ENCODE measurements around the gene TSPAN18.

DNA sequence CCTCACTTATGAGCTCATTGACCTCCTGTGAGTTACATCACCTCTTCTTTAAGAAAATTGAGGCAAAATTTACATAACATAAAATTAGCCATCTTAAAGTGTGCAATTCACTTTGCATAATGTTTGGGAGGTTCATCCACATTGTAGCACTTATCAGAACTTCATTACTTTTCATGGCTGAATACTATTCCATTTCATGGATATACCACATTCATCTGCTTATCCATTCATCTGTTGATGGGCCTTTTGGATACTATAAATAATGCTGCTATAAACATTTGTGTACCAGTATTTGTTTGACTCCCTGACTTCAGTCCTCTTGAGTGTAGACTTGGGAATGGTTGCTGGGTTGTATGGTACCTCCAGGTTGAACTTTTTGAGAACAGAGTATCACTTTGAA lies 120.6 kb downstream of the TSPAN18 start:
- TF ChIP-seq, protein P1, sequence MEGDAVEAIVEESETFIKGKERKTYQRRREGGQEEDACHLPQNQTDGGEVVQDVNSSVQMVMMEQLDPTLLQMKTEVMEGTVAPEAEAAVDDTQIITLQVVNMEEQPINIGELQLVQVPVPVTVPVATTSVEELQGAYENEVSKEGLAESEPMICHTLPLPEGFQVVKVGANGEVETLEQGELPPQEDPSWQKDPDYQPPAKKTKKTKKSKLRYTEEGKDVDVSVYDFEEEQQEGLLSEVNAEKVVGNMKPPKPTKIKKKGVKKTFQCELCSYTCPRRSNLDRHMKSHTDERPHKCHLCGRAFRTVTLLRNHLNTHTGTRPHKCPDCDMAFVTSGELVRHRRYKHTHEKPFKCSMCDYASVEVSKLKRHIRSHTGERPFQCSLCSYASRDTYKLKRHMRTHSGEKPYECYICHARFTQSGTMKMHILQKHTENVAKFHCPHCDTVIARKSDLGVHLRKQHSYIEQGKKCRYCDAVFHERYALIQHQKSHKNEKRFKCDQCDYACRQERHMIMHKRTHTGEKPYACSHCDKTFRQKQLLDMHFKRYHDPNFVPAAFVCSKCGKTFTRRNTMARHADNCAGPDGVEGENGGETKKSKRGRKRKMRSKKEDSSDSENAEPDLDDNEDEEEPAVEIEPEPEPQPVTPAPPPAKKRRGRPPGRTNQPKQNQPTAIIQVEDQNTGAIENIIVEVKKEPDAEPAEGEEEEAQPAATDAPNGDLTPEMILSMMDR (IDR thresholded peaks at IDR 0.05 in 2 of 3, conservative IDR thresholded peaks at IDR 0.05 in 1 of 3; ENCODE audit: borderline replicate concordance in 1 of 3, insufficient read depth in 1 of 3, low read depth in 2 of 3, low read length in 2 of 3) = no peak
- TF ChIP-seq SP1 (IDR thresholded peaks at IDR 0.05; ENCODE audit: low read depth) (no peak), TCF7L2 (IDR thresholded peaks at IDR 0.05; ENCODE audit: borderline replicate concordance, extremely low read depth, insufficient read depth, insufficient read length) (no peak), EZH2 (IDR thresholded peaks at IDR 0.05) (no peak), CEBPB (IDR thresholded peaks at IDR 0.05; ENCODE audit: low read depth) (no peak), POLR2A (IDR thresholded peaks at IDR 0.05; ENCODE audit: borderline replicate concordance, extremely low read depth, insufficient read depth, insufficient read length) (no peak), FOSL1 (IDR thresholded peaks at IDR 0.05; ENCODE audit: low read depth) (no peak), POLR2AphosphoS5 (IDR thresholded peaks at IDR 0.05; ENCODE audit: low read depth, low read length) (no peak), YY1 (IDR thresholded peaks at IDR 0.05; ENCODE audit: extremely low read depth, insufficient replicate concordance, low read depth, low read length) (no peak)
- TF ChIP-seq, protein P2, sequence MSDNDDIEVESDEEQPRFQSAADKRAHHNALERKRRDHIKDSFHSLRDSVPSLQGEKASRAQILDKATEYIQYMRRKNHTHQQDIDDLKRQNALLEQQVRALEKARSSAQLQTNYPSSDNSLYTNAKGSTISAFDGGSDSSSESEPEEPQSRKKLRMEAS (IDR thresholded peaks at IDR 0.05) = no peak

Data from HCT116 (cell line).